Duodenal mucosa (tissue), 2 donors: ENCODE data around the gene SLC25A33.

Experiments
- H3K27ac ChIP-seq: one replicate; pipeline ENCODE4 v1.7.0; 2013; ENCODE audit warnings: low read depth, low read length
- H3K27me3 ChIP-seq, 2 donors: one replicate each; pipeline ENCODE4 v1.7.0; 2013; ENCODE audit warnings: low read length in 2 of 2, control low read depth in 1 of 2; ENCODE audit not compliant: insufficient read depth in 2 of 2, control insufficient read depth in 1 of 2
- H3K36me3 ChIP-seq, 2 donors: one replicate each; pipeline ENCODE4 v1.7.0; 2013; ENCODE audit warnings: low read length in 2 of 2, control low read depth in 1 of 2; ENCODE audit not compliant: insufficient read depth in 2 of 2, control insufficient read depth in 1 of 2
- H3K4me1 ChIP-seq, 2 donors: one replicate each; pipeline ENCODE4 v1.7.0; 2013; ENCODE audit warnings: low read length in 2 of 2, control low read depth in 1 of 2; ENCODE audit not compliant: insufficient read depth in 2 of 2, control insufficient read depth in 1 of 2
- H3K4me3 ChIP-seq, 2 donors: one replicate each; pipeline ENCODE4 v1.7.0; 2013; ENCODE audit warnings: low read length in 2 of 2, low read depth in 1 of 2
- H3K9ac ChIP-seq, 2 donors: one replicate each; pipeline ENCODE4 v1.7.0; 2013; ENCODE audit warnings: low read length in 2 of 2, low read depth in 1 of 2
- H3K9me3 ChIP-seq, 2 donors: one replicate each; pipeline ENCODE4 v1.7.0; 2013; ENCODE audit warnings: low read length in 2 of 2, control low read depth in 1 of 2; ENCODE audit not compliant: control insufficient read depth in 1 of 2

SLC25A33 gene

GRCh38 chr1:9606948-9607347 is 67.7 kb downstream of the SLC25A33 start:
- peaks cover 11 to 49% of the 10 kb centered on the region in 2 donors for H3K36me3 ChIP-seq

GRCh38 chr1:9607352-9607751 is 68.1 kb downstream of the SLC25A33 start:
- no peaks in the 10 kb centered on the region for H3K27me3 ChIP-seq
- H3K4me3 ChIP-seq, result no peak overlapping the region
- no peaks in the 10 kb centered on the region for H3K9me3 ChIP-seq
- H3K36me3 ChIP-seq, result peaks cover 11 to 49% of the 10 kb centered on the region in 2 donors
- no peak overlapping the region for H3K27ac ChIP-seq
- no peaks in the 10 kb centered on the region for H3K4me1 ChIP-seq
- H3K9ac ChIP-seq, result no peak overlapping the region

More at GRCh38 chr1:9606948-9607347, 67.7 kb downstream of the SLC25A33 start:
- Histone ChIP-seq H3K4me1 (no peaks in the 10 kb centered on the region), H3K4me3 (no peak overlapping the region), H3K27ac (no peak overlapping the region), H3K9ac (no peak overlapping the region), H3K27me3 (no peaks in the 10 kb centered on the region), H3K9me3 (no peaks in the 10 kb centered on the region)

GRCh38 chr1:9609998-9610397 is 70.7 kb downstream of the SLC25A33 start:
- no peak overlapping the region for H3K27ac ChIP-seq
- H3K9me3 ChIP-seq, result no peaks in the 10 kb centered on the region
- no peak overlapping the region for H3K9ac ChIP-seq
- H3K4me3 ChIP-seq, result no peak overlapping the region
- H3K36me3 ChIP-seq, result peaks cover 6 to 41% of the 10 kb centered on the region in 2 donors
- H3K27me3 ChIP-seq, result no peaks in the 10 kb centered on the region
- no peaks in the 10 kb centered on the region for H3K4me1 ChIP-seq

GRCh38 chr1:9610548-9610947 is 71.3 kb downstream of the SLC25A33 start:
- no peaks in the 10 kb centered on the region for H3K27me3 ChIP-seq
- peaks cover 6 to 41% of the 10 kb centered on the region in 2 donors for H3K36me3 ChIP-seq
- H3K4me3 ChIP-seq, result no peak overlapping the region
- no peak overlapping the region for H3K9ac ChIP-seq
- H3K4me1 ChIP-seq, result no peaks in the 10 kb centered on the region
- H3K27ac ChIP-seq, result no peak overlapping the region
- H3K9me3 ChIP-seq, result no peaks in the 10 kb centered on the region

GRCh38 chr1:9611716-9612115 is 72.5 kb downstream of the SLC25A33 start:
- Histone ChIP-seq H3K27me3 (no peaks in the 10 kb centered on the region), H3K27ac (no peak overlapping the region), H3K4me1 (no peaks in the 10 kb centered on the region), H3K36me3 (peaks cover 6 to 34% of the 10 kb centered on the region in 2 donors), H3K9ac (no peak overlapping the region), H3K4me3 (no peak overlapping the region), H3K9me3 (no peaks in the 10 kb centered on the region)

- Histone ChIP-seq H3K9ac (no peak overlapping the region), H3K27ac (no peak overlapping the region), H3K36me3 (peaks cover 6 to 33% of the 10 kb centered on the region in 2 donors), H3K27me3 (no peaks in the 10 kb centered on the region), H3K9me3 (no peaks in the 10 kb centered on the region), H3K4me3 (no peak overlapping the region), H3K4me1 (no peaks in the 10 kb centered on the region)
Measured at GRCh38 chr1:9612162-9612845, 73.0 kb downstream of the SLC25A33 start.

- H3K36me3 ChIP-seq, result peaks cover 6 to 33% of the 10 kb centered on the region in 2 donors
- no peaks in the 10 kb centered on the region for H3K9me3 ChIP-seq
- no peaks in the 10 kb centered on the region for H3K4me1 ChIP-seq
- H3K4me3 ChIP-seq, result no peak overlapping the region
- peaks cover 4 to 5% of the 10 kb centered on the region in 2 donors for H3K27me3 ChIP-seq
- H3K27ac ChIP-seq, result no peak overlapping the region
- no peak overlapping the region for H3K9ac ChIP-seq
Measured at GRCh38 chr1:9612871-9613624, 73.8 kb downstream of the SLC25A33 start.

GRCh38 chr1:9613625-9614299 is 74.5 kb downstream of the SLC25A33 start:
- Histone ChIP-seq H3K9ac (no peak overlapping the region), H3K4me1 (no peaks in the 10 kb centered on the region), H3K9me3 (no peaks in the 10 kb centered on the region), H3K27me3 (peaks cover 4 to 5% of the 10 kb centered on the region in 2 donors), H3K36me3 (peaks cover under 1 to 30% of the 10 kb centered on the region in 2 donors), H3K27ac (no peak overlapping the region), H3K4me3 (no peak overlapping the region)

- Histone ChIP-seq H3K4me1 (no peaks in the 10 kb centered on the region), H3K27ac (no peak overlapping the region), H3K4me3 (no peak overlapping the region), H3K27me3 (peaks cover 4 to 5% of the 10 kb centered on the region in 2 donors), H3K9me3 (no peaks in the 10 kb centered on the region), H3K9ac (no peak overlapping the region), H3K36me3 (peaks cover 0 to 14% of the 10 kb centered on the region in 2 donors)
Measured at GRCh38 chr1:9615316-9616063, 76.2 kb downstream of the SLC25A33 start.
